MM.1S (cell line): ENCODE data around the gene COL25A1.

Source experiments
- EZH2 ChIP-seq: fragments of 300-600 bp; sonication (generic); optimal IDR thresholded peaks from 2 replicates; pipeline ENCODE3; 2017; ENCODE audit warnings: low read depth, mild to moderate bottlenecking, antibody characterized with exemption, low read length, mixed read lengths
- EZH2phosphoT487 ChIP-seq: fragments of 300-600 bp; sonication (generic); IDR thresholded peaks from 2 replicates; pipeline ENCODE4 v1.6.1; 2018; ENCODE audit warnings: antibody characterized with exemption, low read length
- TF ChIP-seq, protein P1 (sequence below): fragments of 300-600 bp; sonication (generic); IDR thresholded peaks from 2 replicates; pipeline ENCODE4 v1.5.1; 2016; ENCODE audit warnings: antibody characterized with exemption, low read length, mixed read lengths

DNA sequence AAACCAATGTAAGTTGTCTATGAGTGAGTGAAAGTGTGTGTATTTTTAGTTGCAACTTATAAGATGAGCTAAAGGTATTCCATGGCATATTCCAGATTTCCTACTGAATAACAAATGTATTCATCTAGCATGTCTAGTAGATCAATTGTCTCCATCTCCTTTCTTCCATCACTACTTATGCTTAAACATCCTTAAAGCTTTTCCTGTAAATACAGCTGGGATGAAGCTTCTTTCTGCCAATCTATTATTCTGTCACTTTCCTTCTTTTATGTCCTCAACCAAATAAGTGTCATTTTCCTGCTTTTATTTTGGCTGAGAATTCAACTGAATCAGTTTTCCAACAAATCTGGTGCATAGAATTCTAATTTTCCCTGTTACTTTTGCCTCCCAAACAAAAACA, 136.3 kb downstream of the COL25A1 start:
- TF ChIP-seq, protein P1, sequence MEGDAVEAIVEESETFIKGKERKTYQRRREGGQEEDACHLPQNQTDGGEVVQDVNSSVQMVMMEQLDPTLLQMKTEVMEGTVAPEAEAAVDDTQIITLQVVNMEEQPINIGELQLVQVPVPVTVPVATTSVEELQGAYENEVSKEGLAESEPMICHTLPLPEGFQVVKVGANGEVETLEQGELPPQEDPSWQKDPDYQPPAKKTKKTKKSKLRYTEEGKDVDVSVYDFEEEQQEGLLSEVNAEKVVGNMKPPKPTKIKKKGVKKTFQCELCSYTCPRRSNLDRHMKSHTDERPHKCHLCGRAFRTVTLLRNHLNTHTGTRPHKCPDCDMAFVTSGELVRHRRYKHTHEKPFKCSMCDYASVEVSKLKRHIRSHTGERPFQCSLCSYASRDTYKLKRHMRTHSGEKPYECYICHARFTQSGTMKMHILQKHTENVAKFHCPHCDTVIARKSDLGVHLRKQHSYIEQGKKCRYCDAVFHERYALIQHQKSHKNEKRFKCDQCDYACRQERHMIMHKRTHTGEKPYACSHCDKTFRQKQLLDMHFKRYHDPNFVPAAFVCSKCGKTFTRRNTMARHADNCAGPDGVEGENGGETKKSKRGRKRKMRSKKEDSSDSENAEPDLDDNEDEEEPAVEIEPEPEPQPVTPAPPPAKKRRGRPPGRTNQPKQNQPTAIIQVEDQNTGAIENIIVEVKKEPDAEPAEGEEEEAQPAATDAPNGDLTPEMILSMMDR = no peak
- TF ChIP-seq EZH2phosphoT487 (no peak), EZH2 (no peak)
